Activated CD4-positive, alpha-beta T cell treated with anti-CD3 and anti-CD28 coated beads, Interleukin-10, Interleukin-2, amounts not matched to agents 100 ng/mL and 50 ng/mL, durations not matched to agents 16 hours and 8 hours (primary cell): ENCODE results near the gene RASA4B.
"Not testable (repeated sequence)": the region's sequence is repeated elsewhere in the genome, so short reads cannot be mapped to it uniquely, and the experiment has no call there.

Source experiments
- DNase-seq: peaks from one replicate; pipeline ENCODE4 v3.0.0-alpha.2; 2020

RASA4B gene

GRCh38 chr7:102472126-102473041 is 45.2 kb downstream of the RASA4B start:
- no peak for DNase-seq

GRCh38 chr7:102471791-102472125 is 45.8 kb downstream of the RASA4B start:
- DNase-seq, result no peak

GRCh38 chr7:102469972-102470825 is 47.4 kb downstream of the RASA4B start:
- DNase-seq, result no peak

GRCh38 chr7:102469351-102469971 is 48.1 kb downstream of the RASA4B start:
- DNase-seq, result no peak

GRCh38 chr7:102468478-102469350 is 48.9 kb downstream of the RASA4B start:
- DNase-seq, result no peak

GRCh38 chr7:102467581-102468477 is 49.7 kb downstream of the RASA4B start:
- DNase-seq, result no peak

- no peak for DNase-seq
These were observed 51.5 kb downstream of the RASA4B start for GRCh38 chr7:102466097-102466496.

- peak; percentile 97 for DNase-seq
These were observed 52.8 kb downstream of the RASA4B start, which contains the start of the genes ALKBH4 and LRWD1 for GRCh38 chr7:102464577-102465280. TSS of gene ALKBH4 (minus strand) at chr7:102464863. CDS start at chr7:102464836, 27 bp downstream. TSS of gene LRWD1 (plus strand) at chr7:102464984. CDS start at chr7:102465081, 97 bp downstream.

- no peak for DNase-seq
These were observed 53.6 kb downstream of the RASA4B start for GRCh38 chr7:102463841-102464576.

- no peak for DNase-seq
These were observed 57.1 kb downstream of the RASA4B start for GRCh38 chr7:102460467-102460866.

- DNase-seq, result no peak
These were observed 58.2 kb downstream of the RASA4B start for GRCh38 chr7:102459221-102459844.

- no peak for DNase-seq
These were observed 60.1 kb downstream of the RASA4B start for GRCh38 chr7:102457352-102457924.

- DNase-seq, result no peak
These were observed 61.2 kb downstream of the RASA4B start for GRCh38 chr7:102456327-102456726.

- DNase-seq, result no peak
These were observed 62.0 kb downstream of the RASA4B start for GRCh38 chr7:102455596-102455995.

GRCh38 chr7:102454932-102455331 is 62.6 kb downstream of the RASA4B start:
- DNase-seq, result not testable (repeated sequence)

GRCh38 chr7:102454468-102454867 is 63.1 kb downstream of the RASA4B start:
- DNase-seq, result no peak

- DNase-seq, result no peak
These were observed 64.3 kb downstream of the RASA4B start for GRCh38 chr7:102453319-102453718.

- no peak for DNase-seq
These were observed 65.1 kb downstream of the RASA4B start for GRCh38 chr7:102452451-102452850.
